K562 (cell line): ENCODE data around the gene OR10S1. TPM values are rescaled to one million over a fixed set of nuclear protein-coding genes. Genes with fewer than 3 reads are reported as not detected.

Experiments
- ATAC-seq: fragments of 200-7000 bp; cut with Tn5 transposase; 3 replicates; pipeline ENCODE4 v1.9.1; 2020; ENCODE audit warnings: moderate library complexity
- BruUV-seq: library from RNA; stranded (reverse); fragments of 400-500 nt; replicated peaks from 2 replicates; lab custom pipeline; 2021; lab: Mats Ljungman, UMichigan
- CTCF ChIA-PET: fragments of 300-600 bp; formaldehyde crosslinking; extraction: SDS; loops from one replicate; lab custom pipeline; 2021; ENCODE audit warnings: low intra/inter-chr PET ratio; lab: Yijun Ruan, JAX
- POLR2A ChIA-PET: fragments of 300-600, 350-650 bp; sonication (Branson Sonifier 250); formaldehyde crosslinking; extraction: SDS; loops from one replicate; lab custom pipeline; 2021; ENCODE audit warnings: antibody characterized with exemption, inconsistent platforms; lab: Yijun Ruan, JAX
- DNase-seq, 4 experiments: peaks; one replicate each; pipeline versions ENCODE4 v3.0.0 to v3.0.0-alpha.2; 2011 to 2018; ENCODE audit warnings: low spot score in 3 of 4, mixed read lengths in 3 of 4; ENCODE audit errors: extremely low read depth in 1 of 4
- FAIRE-seq: peaks from 2 replicates; lab custom pipeline; 2011; peaks lifted over from hg19 to GRCh38; lab: Jason Lieb, UNC
- H2AFZ ChIP-seq: 2 replicates; pipeline ENCODE4 v1.6.0; 2011; ENCODE audit warnings: low read depth, low read length, control low read depth, inconsistent platforms
- H3K27ac ChIP-seq: fragments of 200-600 bp; 3 replicates; pipeline ENCODE4 v1.8.0; 2011; ENCODE audit warnings: low read depth, mild to moderate bottlenecking, control low read depth, inconsistent platforms, low read length, moderate library complexity, mixed read lengths; ENCODE audit errors: extremely low read depth
- H3K27me3 ChIP-seq, 2 experiments: fragments of 300-600 bp in 1 of 2; 2 replicates in 1 of 2; 3 replicates in 1 of 2; pipeline versions ENCODE4 v1.6.0 to v1.8.0; 2011; ENCODE audit warnings: inconsistent platforms in 2 of 2, low read length in 2 of 2, mild to moderate bottlenecking in 1 of 2, mixed read lengths in 1 of 2, moderate library complexity in 1 of 2; ENCODE audit not compliant: control insufficient read depth in 2 of 2, insufficient read depth in 2 of 2
- H3K36me3 ChIP-seq: fragments of 300-600 bp; 3 replicates; pipeline ENCODE4 v1.8.0; 2011; ENCODE audit warnings: mild to moderate bottlenecking, low read length, inconsistent platforms; ENCODE audit not compliant: control insufficient read depth, insufficient read depth
- H3K4me1 ChIP-seq, 2 experiments: fragments of 200-600 bp in 1 of 2; replicated peaks in 1 of 2; 2 replicates in 1 of 2; 3 replicates in 1 of 2; pipeline versions ENCODE4 v1.5.1 to v1.8.0; 2011; ENCODE audit warnings: inconsistent platforms in 2 of 2, low read length in 2 of 2, mild to moderate bottlenecking in 1 of 2, mixed read lengths in 1 of 2, moderate library complexity in 1 of 2; ENCODE audit not compliant: control insufficient read depth in 2 of 2, insufficient read depth in 2 of 2
- H3K4me2 ChIP-seq: 2 replicates; pipeline ENCODE4 v1.6.1; 2011; ENCODE audit warnings: low read length, control low read depth, inconsistent platforms, mixed read lengths; ENCODE audit not compliant: insufficient read depth
- H3K4me3 ChIP-seq: fragments of 200-600 bp; sonication (generic), shearing (Covaris generic); 2 replicates; pipeline ENCODE4 v1.5.1; 2016; ENCODE audit warnings: control low read depth, inconsistent platforms
- H3K79me2 ChIP-seq: fragments of 200-600 bp; 3 replicates; pipeline ENCODE4 v1.8.0; 2011; ENCODE audit warnings: low read length, inconsistent platforms; ENCODE audit not compliant: control insufficient read depth, insufficient read depth
- H3K9ac ChIP-seq, 2 experiments: 2 replicates each; pipeline versions ENCODE4 v1.6.0 to v1.6.1; 2011; ENCODE audit warnings: low read depth in 2 of 2, low read length in 2 of 2, control low read depth in 1 of 2, inconsistent platforms in 1 of 2, mild to moderate bottlenecking in 1 of 2, mixed read lengths in 1 of 2; ENCODE audit not compliant: insufficient read depth in 1 of 2
- H3K9me1 ChIP-seq: one replicate; pipeline ENCODE4 v1.6.0; 2011; ENCODE audit warnings: inconsistent platforms, mild to moderate bottlenecking, low read length, moderate library complexity; ENCODE audit not compliant: control insufficient read depth, insufficient read depth
- H3K9me3 ChIP-seq: replicated peaks from 2 replicates; pipeline ENCODE4 v1.5.1; 2011; ENCODE audit warnings: low read depth, low read length, inconsistent platforms; ENCODE audit not compliant: control insufficient read depth, insufficient read depth
- H4K20me1 ChIP-seq: replicated peaks from 2 replicates; pipeline ENCODE4 v1.6.1; 2011; ENCODE audit warnings: low read length, inconsistent platforms, mixed read lengths; ENCODE audit not compliant: control insufficient read depth, insufficient read depth
- ARID4B ChIP-seq: sonication (generic); formaldehyde crosslinking; IDR thresholded peaks from 2 replicates; pipeline ENCODE4 v1.8.0; 2022; ENCODE audit warnings: mild to moderate bottlenecking, missing genetic modification reagents
- ETV1 ChIP-seq: fragments of 450-650 bp; conservative IDR thresholded peaks from 2 replicates; pipeline ENCODE4 v1.6.1; 2016; ENCODE audit warnings: missing genetic modification characterization, control low read depth, low read depth, missing compliant biosample characterization
- NR3C1 ChIP-seq: sonication (generic); formaldehyde crosslinking; IDR thresholded peaks from 2 replicates; pipeline ENCODE4 v1.8.1; 2022; ENCODE audit warnings: missing genetic modification reagents
- WGBS: fragments of 100-300 bp; shearing (Covaris generic); methylation state at CpG from one replicate; pipeline ENCODE4 v1.1.6; 2016; ENCODE audit warnings: low coverage, mixed read lengths; ENCODE audit not compliant: insufficient coverage; ENCODE audit errors: missing lambda C conversion rate; 5-methylcytosine and 5-hydroxymethylcytosine counted together
- in situ Hi-C: fragments of 300-500 bp; cut with MboI; formaldehyde crosslinking; loops from 4 replicates; pipeline ENCODE4 v1.15.0; 2018; ENCODE audit warnings: inconsistent platforms, mixed read lengths
- intact Hi-C: fragments of 100-400 bp; cut with micrococcal nuclease; formaldehyde crosslinking; loops from 2 replicates; pipeline ENCODE4 v1.14.2; 2022
- polyA plus RNA-seq, 8 experiments: library from polyadenylated mRNA; depleted of rRNA in 4 of 8; stranded (reverse) in 5 of 8; unstranded in 3 of 8; fragments of >200 nt; fragmentation: Nextera tagmentation in 2 of 8; fragmentation: Illumina TruSeq in 1 of 8; extraction: Ambion mirVana in 2 of 8; extraction: Trizol in 1 of 8; gene quantifications; 2 replicates each; pipeline versions ENCODE4 v1.2.1 to v1.2.3, GENCODE V29; 2011 to 2014; ENCODE audit warnings: inconsistent platforms in 1 of 8, missing spikeins in 1 of 8
- total RNA-seq, 7 experiments: library from RNA; depleted of rRNA in 6 of 7; stranded (reverse); fragments of >200 nt in 6 of 7; fragmentation: Illumina TruSeq in 2 of 7; extraction: Trizol in 2 of 7; gene quantifications; 2 replicates each; pipeline versions ENCODE4 v1.2.1 to v1.2.3, GENCODE V29; 2011 to 2021; ENCODE audit warnings: low replicate concordance in 1 of 7

OR10S1 gene
- total and polyA plus RNA-seq, 9 of the 15 experiments (the other 6 are each of a cell fraction or from before 2014, with no cell fraction given), result not detected

GRCh38 chr11:123976770-123977560, 616 bp downstream of the OR10S1 start:
- TF ChIP-seq ARID4B (CRISPR knock-in tag) (no peak), NR3C1 (no peak), ETV1 (0 out of 2 replicates have a peak, but pooled peaks have one; percentile 6)
- H3K27ac ChIP-seq, result no peak overlapping the region
- H3K36me3 ChIP-seq, result no peaks in the 10 kb centered on the region
- H3K9ac ChIP-seq, result no peak overlapping the region
- in situ Hi-C loops, result no loop called here
- no peaks in the 10 kb centered on the region for H3K79me2 ChIP-seq
- no peak overlapping the region for H3K4me3 ChIP-seq
- H3K4me1 ChIP-seq, result no peaks in the 10 kb centered on the region
- no peaks in the 10 kb centered on the region for H3K9me1 ChIP-seq
- WGBS, result 13% methylated on average over 18 of the region's 18 CpGs
- peaks cover 0 to 7% of the 10 kb centered on the region in 2 experiments; a peak in 1 of 5 replicates for H3K27me3 ChIP-seq
- POLR2A ChIA-PET, result interaction anchor here (0.7 kb wide), 1 partner anchor 147 kb away, joined by 5 read pairs; no protein-coding TSS in a partner anchor
- no peak for FAIRE-seq
- CTCF ChIA-PET, result no interaction called here
- no peak overlapping the region for H2AFZ ChIP-seq
- no peak for DNase-seq
- no peak overlapping the region for H3K4me2 ChIP-seq
- H3K9me3 ChIP-seq, result no peaks in the 10 kb centered on the region
- no TSS peak for BruUV-seq
- intact Hi-C loops, result no loop called here
- H4K20me1 ChIP-seq, result no peaks in the 10 kb centered on the region
- peak; percentile 75 for ATAC-seq
